GM19043 (cell line): ENCODE results near the gene NXPE4.
"Not testable (repeated sequence)": the region's sequence is repeated elsewhere in the genome, so short reads cannot be mapped to it uniquely, and the experiment has no call there.

Experiments
- ATAC-seq: cut with Tn5 transposase; IDR thresholded peaks from one replicate; pipeline ENCODE4 v1.9.1; 2021; ENCODE audit warnings: low read depth; ENCODE audit not compliant: unreplicated experiment

NXPE4 gene

DNA sequence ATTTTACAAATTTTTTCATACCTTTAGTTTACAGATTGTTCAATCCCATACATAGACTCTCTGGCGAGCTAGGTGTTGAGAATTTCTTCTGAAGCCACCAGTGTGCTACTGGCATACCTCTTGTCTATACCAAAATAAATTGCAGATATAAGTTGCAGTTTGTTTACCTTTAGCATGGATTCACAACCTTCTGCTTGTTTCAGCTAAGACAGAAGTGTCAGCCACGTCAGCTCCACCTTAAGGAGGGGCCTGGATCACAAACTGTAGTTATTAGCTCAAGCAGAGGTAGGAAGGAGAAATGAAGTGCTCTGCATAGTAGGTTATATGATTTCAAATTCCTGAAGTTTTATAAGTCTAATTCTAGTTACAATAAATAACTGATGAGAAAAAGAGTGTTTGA is at the start of gene NXPE4:
Gene NXPE4 (minus strand): TSS at position 216 of the 400 bp plus-strand sequence. CDS start 1,027 bp downstream, outside the sequence.
- no peak for ATAC-seq

DNA sequence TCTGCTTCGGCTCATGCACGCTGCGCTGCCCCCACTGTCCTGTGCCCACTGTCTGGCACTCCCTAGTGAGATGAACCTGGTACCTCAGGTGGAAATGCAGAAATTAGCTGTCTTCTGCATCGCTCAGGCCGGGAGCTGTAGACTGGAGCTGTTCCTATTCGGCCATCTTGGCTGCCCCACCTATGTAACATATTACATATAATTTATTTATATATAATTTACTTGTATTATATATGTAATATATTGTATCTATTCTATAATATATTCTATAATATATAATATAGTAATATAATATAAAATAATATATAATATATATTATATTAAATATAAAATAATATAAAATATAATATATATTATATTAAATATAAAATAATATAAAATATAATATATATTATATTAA is 43.9 kb upstream of the NXPE4 start:
- ATAC-seq, result not testable (repeated sequence)

DNA sequence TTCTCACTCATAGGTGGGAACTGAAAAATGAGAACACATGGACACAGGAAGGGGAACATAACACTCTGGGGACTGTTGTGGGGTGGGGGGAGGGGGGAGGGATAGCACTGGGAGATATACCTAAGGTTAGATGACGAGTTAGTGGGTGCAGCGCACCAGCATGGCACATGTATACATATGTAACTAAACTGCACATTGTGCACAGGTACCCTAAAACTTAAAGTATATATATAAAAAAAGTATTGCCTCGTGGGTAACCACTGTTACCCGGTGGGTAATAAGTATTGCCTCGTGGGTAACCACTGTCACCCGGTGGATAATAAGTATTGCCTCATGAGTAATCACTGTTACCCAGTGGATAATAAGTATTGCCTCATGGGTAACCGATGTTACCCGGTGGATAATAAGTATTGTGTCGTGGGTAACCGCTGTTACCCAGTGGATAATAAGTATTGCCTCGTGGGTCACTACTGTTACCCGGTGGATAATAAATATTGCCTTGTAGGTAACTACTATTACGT is 35.9 kb upstream of the NXPE4 start:
- not testable (repeated sequence) for ATAC-seq

DNA sequence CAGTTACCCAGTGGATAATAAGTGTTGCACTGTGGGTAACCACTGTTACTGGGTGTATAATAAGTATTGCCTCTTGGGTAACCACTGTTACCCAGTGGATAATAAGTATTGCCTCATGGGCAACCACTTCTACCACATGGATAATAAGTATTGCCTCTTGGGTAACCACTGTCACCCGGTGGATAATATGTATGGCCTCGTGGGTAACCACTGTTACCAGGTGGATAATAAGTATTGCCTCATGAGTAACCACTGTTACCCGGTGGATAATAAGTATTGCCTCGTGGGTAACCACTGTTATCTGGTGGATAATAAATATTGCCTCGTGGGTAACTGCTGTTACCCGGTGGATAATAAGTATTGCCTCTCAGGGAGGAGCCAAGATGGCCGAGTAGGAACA is 29.7 kb upstream of the NXPE4 start:
- ATAC-seq, result no peak

DNA sequence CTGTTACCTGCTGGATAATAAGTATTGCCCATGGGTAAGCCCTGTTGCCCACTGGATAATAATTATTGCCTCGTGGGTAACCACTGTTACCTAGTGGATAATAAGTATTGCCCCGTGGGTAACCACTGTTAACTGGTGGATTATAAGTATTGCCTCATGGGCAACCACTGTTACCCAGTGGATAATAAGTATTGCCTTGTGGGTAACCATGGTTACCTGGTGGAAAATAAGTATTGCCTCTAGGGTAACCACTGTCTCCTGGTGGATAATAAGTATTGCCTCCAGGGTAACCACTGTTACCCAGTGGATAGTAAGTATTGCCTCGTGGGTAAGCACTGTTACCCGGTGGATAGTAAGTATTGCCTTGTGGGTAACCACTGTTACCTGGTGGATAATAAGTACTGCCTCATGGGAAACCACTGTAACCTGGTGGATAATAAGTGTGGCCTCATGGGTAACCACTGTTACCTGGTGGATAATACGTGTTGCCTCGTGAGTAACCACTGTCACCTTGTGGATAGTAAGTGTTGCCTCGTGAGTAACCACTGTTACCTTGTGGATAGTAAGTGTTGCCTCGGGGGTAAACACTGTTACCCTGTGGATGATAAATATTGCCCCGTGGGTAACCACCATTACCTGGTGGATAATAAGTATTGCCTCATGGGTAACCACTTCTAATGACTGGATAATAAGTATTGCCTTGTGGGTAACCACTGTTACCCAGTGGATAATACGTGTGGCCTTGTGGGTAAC is 29.0 kb upstream of the NXPE4 start:
- ATAC-seq, result no peak

DNA sequence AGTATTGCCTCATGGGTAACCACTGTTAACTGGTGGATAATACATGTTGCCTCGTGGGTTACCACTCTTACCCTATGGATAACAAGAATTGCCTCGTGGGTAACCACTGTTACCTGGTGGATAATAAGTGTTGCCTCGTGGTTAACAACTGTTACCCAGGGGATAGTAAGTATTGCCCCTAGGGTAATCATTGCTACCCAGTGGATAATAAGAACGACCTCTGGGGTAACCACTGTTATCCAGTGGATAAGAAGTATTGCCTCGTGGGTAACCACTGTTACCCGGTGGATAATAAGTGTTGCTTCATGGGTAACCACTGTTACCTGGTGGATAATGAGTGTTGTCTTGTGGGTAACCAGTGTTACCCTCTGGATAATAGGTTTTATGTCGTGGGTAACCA is 28.1 kb upstream of the NXPE4 start:
- ATAC-seq, result no peak

DNA sequence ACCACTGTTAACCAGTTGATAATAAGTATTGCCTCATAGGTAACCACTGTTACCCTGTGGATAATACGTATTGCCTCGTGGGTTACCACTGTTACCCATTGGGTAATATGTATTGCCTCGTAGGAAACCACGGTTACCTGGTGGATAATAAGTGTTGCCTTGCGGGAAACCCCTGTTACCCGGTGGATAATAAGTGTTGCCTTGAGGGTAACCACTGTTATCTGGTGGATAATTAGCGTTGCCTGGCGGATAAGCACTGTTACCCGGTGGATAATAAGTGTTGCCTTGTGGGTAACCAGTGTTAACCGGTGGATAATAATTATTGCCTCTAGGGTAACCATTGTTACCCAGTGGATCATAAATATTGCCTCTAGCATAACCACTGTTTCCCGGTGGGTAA is 27.3 kb upstream of the NXPE4 start:
- no peak for ATAC-seq

DNA sequence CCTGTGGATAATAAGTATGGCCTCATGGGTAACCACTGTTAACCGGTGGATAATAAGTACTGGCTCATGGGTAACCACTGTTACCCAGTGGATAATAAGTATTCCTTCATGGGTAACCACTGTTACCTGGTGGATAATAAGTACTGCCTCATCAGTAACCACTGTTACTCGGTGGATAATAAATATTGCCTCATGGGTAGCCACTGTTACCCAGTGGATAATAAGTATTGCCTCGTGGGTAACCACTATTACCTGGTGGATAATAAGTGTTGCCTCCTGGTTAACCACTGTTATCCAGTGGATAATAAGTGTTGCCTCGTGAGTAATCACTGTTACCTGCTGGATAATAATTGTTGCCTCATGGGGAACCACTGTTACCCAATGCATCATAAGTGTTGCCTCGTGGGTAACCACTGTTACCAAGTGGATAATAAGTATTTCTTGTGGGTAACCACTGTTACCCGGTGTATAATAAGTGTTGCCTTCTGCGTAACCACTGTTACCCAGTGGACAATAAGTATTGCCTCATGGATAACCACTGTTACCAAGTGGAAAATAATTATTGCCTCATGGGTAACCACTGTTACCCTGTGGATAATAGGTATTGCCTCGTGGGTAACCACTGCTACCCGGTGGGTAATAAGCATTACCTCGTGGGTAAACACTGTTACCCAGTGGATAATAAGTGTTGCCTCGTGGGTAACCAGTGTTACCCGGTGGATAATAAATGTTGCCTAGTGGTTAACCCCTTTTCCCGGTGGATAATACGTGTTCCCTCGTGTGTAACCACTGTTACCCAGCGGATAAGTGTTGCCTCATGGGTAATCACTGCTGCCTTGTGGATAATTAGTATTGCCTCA is 26.6 kb upstream of the NXPE4 start:
- no peak for ATAC-seq

DNA sequence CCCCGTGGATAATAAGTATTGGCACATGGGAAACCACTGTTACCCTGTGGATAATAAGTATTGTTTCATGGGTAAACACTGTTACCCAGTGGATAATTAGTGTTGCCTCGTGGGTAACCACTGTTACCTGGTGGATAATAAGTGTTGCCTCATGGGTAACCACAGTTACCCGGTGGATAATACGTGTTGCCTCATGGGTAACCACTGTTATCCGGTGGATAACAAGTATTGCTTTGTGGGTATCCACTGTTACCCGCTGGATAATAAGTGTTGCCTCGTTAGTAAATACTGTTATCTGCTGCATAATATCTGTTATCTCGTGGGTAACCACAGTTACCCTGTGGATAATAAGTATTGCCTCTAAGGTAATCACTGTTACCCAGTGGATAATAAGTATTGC is 25.5 kb upstream of the NXPE4 start:
- no peak for ATAC-seq

DNA sequence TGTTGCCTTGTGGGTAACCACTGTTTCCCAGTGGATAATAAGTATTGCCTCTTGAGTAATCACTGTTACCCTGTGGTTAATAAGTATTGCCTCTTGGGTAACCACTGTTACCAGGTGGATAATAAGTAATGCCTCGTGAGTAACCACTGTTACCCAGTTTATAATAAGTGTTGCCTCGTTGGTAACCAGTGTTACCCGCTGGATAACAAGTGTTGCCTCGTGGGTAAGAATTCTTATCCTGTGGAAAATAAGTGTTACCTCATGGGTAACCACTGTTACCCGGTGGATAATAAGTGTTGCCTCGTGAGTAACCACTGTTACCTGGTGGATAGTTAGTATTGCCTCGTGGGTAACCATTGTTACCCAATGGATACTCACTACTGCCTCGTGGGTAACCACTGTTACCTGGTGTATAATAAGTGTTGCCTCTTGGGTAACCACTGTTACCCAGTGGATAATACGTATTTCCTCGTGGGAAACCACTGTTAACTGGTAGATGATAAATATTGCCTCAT is 24.1 kb upstream of the NXPE4 start:
- ATAC-seq, result no peak

DNA sequence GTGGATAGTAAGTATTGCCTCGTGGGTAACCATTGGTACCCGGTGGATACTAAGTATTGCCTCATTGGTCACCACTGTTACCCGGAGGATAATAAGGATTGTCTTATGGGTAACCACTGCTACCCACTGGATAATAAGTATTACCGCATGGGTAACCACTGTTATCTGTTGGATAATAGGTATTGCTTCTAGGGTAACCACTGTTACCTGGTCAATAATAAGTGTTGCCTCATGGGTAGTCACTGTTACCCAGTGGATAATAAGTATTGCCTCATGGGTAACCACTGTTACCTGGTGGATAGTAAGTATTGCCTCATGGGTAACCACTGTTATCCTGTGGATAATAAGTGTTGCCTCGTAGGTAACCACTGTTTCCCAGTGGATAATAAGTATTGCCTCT is 22.6 kb upstream of the NXPE4 start:
- no peak for ATAC-seq

DNA sequence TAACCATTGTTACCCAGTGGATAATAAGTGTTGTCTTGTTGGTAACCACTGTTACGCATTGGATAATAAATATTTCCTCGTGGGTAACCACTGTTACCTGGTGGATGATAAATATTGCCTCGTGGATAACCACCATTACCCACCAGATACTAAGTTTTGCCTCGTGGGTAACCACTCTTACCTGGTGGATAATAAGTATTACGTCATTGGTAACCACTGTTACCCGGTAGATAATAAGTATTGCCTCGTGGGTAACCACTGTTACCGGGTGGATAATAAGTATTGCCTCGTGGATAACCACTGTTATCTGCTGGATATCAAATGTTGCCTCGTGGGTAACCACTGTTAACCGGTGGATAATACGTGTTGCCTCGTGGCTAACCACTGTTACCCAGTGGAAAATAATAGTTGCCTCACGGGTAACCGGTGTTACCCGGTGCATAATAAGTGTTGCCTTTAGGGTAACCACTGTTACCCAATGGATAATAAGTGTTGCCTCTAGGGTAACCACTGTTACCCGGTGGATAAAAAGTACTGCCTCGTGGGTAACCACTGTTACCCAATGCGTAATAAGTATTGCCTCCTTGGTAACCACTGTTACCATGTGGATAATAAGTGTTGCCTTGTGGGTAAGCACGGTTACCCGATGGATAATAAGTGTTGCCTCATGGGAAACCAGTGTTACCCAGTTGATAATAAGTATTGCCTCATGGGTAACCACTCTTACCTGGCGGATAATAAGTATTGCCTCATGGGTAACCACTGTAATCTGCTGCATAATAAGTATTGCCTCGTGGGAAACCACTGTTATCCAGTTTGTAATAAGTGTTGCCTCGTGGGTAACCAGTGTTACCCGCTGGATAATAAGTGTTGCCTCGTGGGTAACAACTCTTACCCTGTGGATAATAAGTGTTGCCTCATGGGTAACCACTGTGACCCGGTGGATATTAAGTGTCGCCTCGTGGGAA is 21.9 kb upstream of the NXPE4 start:
- ATAC-seq, result no peak

DNA sequence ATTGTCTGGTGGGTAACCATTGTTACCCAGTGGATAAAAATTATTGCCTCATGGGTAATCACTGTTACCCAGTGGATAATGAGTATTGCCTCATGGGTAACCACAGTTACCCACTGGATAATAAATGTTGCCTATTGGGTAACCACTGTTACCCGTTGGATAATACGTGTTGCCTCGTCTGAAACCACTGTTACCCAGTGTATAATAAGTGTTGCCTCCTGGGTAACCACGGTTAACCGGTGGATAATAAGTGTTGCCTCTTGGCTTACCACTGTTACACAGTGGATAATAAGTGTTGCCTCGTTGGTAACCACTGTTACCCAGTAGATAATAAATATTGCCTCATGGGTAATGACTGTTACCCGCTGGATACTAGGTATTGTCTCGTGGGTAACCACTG is 20.9 kb upstream of the NXPE4 start:
- ATAC-seq, result no peak

DNA sequence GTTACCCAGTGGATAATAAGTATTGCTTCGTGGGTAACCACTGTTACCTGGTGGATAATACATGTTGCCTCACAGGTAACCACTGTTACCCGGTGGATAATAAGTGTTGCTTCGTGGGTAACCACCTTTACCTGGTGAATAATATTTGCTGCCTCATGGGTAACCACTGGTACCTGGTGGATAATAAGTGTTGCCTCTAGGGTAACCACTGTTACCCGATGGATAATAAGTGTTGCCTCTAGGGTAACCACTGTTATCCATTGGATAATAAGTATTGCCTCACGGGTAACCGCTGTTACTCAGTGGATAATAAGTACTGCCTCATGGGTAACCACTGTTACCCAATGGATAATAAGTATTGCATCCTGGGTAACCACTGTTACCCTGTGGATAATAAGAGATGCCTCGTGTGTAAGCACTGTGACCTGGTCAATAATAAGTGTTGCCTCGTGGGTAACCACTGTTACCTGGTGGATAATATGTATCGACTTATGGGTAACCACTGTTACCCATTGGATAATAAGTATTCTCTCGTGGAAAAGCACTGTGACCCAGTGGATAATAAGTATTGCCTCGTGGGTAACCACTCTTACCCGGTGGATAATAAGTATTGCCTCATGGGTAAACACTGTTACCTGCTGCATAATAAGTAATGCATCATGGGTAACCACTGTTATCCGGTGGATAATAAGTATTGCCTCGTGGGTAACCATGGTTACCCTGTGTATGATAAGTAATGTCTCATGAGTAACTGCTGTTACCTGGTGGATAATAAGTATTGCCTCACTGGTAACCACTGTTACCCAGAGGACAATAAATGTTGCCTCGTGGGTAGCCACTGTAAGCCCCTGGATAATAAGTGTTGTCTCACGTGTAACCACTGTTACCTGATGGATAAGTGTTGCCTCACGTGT is 20.1 kb upstream of the NXPE4 start:
- no peak for ATAC-seq

DNA sequence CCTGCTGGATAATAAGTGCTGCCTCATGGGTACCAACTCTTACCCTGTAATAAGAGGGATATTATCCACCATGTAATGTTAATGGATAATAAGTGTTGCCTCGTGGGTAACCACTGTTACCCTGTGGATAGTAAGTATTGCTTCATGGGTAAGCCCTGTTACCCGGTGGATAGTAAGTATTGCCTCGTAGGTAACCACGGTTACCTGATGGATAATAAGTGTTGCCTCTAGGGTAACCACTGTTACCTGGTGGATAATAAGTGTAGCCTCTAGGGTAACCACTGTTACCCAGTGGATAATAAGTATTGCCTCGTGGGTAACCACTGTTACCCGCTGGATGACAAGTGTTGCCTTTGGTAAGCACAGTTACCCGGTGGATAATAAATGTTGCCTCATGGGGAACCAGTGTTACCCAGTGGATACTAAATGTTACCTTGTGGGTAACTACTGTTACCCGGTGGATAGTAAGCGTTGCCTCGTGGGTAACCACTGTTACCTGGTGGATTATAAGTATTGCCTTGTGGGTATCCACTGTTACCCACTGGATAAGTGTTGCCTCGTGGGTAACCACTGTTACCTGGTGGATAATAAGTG is 18.6 kb upstream of the NXPE4 start:
- ATAC-seq, result no peak

DNA sequence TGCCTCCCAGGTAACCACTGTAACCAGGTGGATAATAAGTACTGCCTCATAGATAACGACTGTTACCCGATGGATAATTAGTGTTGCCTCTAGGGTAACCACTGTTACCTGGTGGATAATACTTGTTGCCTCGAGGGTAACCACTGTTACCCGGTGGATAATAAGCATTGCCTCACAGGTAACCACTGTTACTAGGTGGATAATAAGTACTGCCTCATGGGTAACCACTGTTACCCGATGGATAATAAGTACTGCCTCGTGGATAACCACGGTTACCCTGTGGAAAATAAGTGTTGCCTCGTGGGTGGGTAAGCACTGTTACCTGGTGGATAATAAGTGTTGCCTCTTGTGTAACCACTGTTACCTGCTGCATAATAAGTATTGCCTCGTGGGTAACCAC is 17.5 kb upstream of the NXPE4 start:
- ATAC-seq, result not testable (repeated sequence)

DNA sequence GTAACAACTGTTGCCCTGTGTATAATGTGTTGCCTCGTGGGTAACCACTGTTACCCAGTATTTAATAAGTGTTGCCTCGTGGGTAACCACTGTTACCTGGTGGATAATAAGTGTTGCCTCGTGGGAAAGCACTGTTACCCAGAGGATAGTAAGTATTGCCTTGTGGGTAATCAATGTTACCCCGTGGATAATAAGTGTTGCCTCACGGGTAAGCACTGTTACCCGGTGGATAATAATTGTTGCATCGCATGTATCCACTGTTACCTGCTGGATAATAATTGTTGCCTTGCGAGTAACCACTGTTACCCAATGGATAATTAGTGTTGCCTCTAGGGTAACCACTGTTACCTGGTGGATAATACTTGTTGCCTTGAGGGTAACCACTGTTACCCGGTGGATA is 17.1 kb upstream of the NXPE4 start:
- no peak for ATAC-seq

DNA sequence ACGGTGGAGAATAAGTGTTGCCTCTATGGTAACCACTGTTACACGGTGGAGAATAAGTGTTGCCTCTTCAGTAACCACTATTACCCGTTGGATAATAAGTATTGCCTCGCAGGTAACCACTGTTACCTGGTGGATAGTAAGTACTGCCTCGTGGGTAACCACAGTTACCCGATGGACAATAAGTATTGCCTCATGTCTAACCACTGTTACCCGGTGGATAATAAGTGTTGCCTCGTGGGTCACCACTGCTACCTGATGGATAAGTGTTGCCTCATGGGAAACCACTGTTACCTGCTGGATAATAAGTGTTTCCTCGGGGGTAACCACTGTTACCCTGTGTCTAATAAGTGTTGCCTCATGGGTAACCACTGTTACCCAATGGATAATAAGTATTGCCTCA is 16.6 kb upstream of the NXPE4 start:
- ATAC-seq, result not testable (repeated sequence)
